Fibroblast of skin of abdomen (primary cell): ENCODE measurements around the gene DHDDS.
"Not testable (repeated sequence)": the region's sequence is repeated elsewhere in the genome, so short reads cannot be mapped to it uniquely, and the experiment has no call there.

Experiments
- DNase-seq: peaks from one replicate; pipeline ENCODE4 v3.0.0-alpha.2; 2013

Gene DHDDS

DNA sequence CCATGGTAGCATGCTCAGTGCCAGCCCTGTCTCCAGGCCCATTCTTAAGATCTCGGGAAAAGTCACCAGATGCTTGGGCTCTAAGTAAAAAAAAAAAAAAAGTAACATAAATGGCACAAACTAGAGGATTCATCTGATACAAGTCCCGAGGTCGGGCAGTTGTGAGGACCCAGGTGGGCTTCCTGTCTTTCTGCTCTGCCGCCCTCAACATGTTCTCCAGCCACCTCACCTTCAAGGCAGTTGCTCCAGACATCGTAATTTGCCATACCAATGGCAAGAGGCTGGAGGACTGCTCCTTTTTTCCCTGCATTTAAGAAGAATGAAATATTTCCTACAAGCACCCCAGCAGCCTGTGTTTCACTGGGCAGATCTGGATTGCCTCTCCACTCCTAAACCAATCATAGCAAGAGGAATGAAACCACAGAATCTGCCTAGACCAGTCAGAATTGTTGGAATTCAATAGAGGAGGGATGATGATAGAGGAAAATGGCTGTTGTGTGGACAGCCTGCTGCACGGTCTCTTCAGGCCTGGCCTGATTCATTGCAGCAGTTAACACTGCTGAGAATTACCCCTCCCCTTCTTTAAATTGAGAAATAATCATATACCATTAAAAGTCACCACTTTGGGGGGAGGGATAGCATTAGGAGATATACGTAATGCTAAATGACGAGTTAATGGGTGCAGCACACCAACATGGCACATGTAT is 45.5 kb downstream of the DHDDS start:
- peak; percentile 14 for DNase-seq

DNA sequence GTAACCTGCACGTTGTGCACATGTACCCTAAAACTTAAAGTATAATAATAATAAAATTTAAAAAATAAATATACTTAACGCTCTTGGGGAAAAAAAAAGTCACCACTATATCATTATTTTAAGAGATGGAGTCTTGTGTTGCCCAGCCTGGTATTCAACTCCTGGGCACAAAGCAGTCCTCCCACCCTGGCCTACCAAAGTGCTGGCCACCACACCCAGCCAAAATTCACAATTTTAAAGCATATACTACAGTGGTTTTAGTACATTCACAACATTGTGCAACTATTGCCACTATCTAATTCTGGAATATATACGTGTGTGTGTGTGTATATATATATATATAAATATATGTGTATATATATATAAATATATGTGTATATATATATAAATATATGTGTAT is 46.0 kb downstream of the DHDDS start:
- DNase-seq, result no peak

DNA sequence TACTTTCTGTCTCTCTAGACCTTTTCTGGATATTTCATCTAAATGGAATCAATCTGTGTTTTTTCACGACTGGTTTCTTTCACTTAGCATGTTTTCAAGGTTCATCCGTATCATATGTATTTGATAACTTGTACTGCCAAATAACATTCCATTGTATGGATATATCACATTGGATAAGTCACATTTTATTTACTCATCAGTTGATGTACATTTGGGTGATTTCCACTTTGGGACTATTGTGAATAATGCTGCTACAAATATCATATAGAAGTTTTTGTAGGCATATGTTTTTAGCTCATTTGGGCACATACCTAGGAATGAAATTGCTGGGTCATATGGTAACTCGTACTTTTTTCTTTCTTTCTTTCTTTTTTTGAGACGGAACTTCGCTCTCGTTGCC is 46.9 kb downstream of the DHDDS start:
- DNase-seq, result no peak

DNA sequence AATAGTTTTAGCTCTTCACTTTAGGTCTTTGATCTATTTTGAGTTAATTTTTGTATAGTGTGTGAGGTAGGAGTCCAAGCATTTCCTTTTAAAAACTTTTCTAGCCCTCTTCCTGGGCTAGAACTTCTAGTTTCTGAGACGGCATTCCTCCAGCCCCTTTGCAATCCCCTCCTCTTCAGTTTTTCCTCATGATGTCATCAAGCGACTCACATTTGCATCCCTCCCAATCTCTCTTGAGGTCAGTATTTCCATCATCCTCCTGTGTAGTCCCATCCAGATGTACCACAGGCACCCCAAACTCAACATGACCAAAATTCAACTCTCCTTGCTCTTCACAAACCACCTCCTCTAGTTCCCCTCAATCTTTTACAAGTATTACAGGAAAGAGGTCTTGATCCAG is 50.8 kb downstream of the DHDDS start:
- DNase-seq, result peak; percentile 68

DNA sequence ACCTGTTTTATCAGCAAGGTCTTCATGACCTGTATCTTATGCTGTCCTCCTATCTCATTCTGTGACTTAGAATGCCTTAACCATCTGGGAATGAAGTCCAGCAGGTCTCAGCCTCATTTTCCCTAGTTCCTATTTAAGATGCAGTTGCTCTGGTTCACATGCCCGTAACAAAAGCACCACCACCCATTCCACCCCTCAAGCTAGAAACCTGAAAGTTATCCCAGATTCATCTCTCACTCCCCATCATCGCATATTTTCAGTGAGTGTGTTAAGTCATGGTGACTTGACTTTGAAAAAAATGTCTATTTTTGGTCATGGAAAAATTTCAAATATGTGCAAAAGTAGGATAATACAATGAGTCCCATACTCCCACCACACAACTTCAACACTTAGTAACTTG is 51.9 kb downstream of the DHDDS start:
- peak; percentile 60 for DNase-seq

DNA sequence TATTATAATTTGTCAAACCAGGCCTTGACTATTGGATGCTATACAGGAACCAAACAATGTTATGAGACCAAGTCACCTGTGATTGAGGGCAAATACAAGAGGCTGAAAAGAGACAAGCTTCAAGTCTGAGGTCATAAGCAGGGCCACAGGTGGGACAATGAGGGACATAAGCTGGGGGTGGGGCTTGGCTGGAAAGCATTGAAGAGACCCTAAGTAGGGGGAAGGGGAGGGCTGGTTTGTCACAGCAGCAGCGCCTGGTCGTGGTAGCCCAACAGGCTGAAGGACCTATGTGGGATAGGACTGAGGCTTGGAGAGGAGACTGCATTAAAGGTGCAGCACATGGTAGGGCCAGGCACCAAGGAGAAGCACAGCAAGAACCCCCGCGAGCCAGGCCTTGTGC is 58.0 kb downstream of the DHDDS start:
- DNase-seq, result no peak

DNA sequence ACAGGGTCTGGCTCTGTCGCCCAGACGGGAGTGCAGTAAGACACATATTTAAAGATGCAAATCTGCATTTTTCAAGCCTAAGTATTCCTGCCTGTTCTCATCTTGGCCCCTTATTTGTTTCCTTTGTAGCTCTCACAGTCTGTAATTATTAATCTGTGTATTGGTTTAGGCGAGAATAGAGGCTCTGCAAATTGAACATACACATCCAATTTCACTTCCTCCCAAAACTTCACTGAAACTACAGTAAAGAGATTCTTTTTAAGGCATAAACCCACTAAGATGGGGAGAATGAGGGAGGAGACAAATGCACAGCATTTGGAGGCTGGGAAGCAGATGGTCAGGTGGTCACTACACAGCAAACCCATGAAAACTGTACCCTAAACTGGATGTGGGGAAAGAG is 61.1 kb downstream of the DHDDS start:
- DNase-seq, result no peak

DNA sequence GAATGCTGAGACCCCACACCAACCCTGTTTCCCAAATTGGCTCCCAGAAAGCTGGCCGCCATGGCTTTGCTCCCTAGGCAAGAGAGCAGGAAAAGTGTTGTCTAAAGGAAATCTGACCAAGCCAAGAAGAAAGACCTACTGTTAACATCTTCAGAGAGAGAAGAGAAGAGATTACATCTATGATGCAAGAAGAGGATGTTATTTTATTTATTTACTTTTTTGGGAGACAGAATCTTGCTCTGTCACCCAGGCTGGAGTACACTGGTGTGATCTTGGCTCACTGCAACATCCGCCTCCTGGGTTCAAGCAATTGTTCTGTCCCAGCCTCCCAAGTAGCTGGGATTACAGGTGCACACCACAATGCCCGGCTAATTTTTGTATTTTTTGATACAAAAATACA is 61.8 kb downstream of the DHDDS start:
- DNase-seq, result no peak

DNA sequence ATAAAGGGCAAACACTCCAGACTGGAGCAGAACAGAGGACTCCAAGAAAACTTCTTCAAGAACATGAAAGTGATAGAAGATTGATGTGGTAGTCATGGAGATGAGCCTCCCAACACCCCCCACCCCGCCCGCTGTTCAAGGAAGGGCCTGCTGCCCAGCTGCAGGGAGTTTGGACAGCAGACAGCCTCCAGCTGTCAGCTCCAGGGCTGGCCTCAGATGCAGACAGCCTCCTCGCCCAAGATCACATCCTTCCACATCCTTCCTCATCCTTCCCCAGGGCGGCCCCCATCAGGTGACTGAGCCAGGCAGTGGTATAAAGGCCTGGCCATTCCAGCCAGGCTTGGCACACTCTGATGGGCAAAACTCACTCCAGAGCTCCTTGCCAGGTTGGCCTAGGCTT is 64.7 kb downstream of the DHDDS start:
- no peak for DNase-seq

DNA sequence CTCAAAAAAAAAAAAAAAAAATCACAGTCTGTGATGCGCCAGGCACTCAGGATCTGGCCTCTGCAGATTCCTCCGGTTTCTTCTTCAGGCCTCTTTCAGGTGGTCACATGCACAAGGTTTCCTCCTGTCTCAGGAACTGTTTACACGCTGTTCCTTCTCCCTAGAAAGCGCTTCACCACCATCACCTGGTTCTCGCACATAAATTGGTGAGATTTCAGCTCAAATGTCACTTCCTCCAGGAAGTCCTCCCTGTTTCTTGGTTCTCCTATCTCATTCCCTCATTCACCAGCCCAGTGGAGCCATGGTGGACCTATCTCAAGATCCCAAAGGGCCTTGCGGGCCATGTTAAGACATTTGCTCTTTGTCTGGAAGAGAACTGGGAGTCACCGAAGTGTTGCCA is 66.8 kb downstream of the DHDDS start:
- DNase-seq, result no peak

DNA sequence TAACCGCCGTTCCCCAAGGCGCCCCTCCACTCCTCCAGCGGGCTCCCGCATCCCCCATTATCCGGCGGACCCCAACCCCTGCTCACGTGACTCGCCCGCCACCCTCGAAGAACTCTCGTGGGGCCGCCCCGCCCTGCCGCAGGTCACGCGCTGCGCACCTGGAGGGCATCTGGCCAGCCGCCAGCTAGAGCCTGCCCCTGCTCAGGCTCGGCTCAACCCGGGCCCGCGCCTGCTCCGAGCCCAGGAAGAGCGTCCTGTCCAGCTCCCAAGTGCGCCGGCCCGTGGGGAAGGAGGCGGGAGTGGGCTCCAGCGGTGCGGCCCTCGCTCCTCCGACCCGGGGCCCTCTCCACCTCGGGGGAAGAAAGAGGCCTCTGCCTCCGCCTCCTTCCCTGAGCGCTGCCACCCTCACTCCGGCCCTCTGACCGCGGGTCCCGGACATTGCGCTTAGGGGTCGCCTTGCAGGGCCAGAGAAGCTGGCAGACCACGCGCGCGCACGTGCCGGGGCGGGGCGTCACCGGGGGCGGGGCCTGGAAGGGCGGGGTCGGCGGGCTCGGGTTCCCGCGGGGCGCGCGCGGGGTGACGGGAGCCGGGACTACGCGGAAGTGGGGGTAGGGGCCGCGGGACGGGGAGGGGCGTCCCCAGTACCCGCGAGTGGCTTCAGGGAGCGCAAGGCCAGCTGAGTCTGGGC is 68.5 kb downstream of the DHDDS start:
- peak; percentile 79 for DNase-seq

DNA sequence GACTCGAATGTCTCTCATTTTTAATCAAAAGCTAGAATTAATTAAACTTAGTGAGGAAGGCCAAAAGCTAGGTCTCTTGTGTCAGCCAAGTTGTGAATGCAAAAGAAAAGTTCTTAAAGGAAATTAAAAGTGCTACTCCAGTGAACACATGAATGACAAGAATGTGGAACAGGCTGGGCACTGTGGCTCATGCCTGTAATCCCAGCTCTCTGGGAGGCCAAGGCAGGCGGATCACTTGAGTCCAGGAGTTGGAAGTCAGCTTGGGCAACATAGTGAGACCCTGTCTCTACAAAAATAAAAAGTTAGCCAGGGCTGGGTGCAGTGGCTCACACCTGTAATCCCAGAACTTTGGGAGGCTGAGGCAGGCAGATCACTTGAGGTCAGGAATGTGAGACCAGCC is 78.6 kb downstream of the DHDDS start:
- DNase-seq, result not testable (repeated sequence)

DNA sequence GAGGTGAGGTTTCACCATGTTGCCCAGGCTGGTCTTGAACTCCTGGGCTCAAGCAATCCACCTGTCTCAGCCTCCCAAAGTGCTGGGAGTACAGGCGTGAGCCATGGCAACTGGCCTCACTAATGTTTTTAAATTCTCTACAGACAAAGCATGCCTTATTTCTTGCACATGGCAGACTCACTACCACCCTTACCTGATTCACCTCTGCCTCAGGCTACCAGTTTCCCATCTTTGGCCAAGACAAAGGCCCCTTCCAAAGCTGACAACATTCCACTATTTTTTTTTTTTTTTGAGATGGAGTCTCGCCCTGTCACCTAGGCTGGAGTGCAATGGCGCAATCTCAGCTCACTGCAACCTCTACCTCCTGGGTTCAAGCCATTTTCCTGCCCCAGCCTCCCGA is 83.7 kb downstream of the DHDDS start:
- not testable (repeated sequence) for DNase-seq

DNA sequence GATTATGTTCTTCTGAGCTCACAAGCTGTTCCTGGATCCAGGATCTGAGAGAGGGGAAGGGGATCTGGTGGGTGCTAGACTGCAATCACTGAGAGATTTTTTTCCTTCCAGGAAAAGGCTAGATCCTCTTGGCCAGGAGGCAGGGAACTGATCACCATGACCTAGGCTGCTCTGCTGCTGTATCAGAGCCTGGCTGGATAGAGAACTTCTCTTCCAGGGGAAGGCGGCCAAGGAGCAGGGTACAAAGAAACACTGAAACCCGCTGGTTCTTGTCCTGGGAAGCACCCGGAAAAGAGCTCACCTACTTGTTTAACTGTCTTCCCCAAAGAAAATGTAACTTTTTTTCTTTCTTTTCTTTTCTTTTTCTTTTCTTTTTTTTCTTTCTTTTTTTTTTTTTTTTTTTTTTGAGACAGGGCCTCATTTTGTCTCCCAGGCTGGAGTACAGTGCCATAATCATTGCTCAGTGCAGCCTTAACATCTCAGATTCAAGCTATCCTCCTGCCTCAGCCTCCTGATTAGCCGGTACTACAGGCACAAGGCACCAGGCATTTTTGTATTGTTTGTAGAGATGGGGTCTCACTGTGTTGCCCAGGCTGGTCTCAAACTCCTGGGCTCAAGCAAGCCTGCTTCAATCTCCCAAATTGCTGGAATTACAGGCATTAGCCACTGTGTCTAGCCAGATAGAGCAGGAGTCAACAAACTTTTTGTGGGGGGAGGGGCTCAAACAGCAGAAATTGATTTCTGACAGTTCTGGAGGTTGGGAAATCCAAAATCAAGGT is 85.1 kb downstream of the DHDDS start:
- no peak for DNase-seq

DNA sequence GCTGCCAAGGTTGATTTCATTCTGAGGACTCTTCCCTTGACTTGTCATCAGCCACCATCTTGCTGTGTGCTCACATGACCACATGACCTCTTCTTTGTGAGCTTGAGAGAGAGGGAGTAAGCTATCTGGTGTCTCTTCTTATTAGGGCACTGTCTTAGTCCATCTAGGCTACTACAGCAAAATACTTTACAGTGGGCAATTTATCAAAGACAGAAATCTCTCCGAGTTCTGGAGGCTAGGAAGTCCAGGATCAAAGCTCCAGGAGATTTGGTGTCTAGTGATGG is 85.6 kb downstream of the DHDDS start:
- no peak for DNase-seq

DNA sequence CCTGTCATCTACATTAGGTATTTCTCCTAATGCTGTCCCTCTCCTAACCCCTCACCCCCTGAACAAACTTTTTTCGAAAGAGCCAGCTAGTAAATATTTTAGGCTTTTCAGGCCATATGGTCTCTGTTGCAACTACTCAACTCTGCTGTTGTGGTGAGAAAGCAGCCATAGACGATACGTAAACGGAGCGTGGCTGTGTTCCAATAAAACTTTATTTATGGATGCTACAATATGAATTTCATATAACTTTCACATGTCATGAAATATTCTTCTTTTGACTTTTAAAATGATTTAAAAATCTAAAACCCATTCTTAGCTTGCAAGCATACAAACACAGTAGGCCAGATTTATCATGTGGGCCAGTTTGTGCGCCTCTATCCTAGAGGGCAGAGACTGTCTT is 86.2 kb downstream of the DHDDS start:
- DNase-seq, result no peak

DNA sequence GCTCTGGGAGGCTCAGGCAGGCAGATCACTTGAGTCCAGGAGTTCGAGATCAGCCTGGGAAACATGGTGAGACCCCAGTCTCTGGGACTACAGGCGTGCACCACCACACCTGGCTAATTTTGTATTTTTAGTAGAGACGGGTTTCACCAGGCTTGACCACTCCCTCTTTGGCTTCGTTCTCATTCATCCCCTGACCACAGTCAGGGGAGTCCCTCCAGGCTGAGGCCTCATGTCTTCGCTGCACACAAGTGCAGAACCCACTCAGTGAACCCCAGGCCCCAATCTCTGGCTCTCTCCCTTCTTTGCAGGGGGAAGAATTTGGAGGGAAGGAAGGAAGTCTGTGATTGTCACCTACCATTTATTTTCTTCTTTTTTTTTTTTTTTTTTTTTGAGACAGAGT is 88.2 kb downstream of the DHDDS start:
- DNase-seq, result no peak
